Measurements from ENCODE around the gene PLS1. TPM values are rescaled to one million over a fixed set of nuclear protein-coding genes. Genes with fewer than 3 reads are reported as not detected.

Gene PLS1
- total RNA-seq, 1 donor from 2014 or later, result 22.5 TPM

DNA sequence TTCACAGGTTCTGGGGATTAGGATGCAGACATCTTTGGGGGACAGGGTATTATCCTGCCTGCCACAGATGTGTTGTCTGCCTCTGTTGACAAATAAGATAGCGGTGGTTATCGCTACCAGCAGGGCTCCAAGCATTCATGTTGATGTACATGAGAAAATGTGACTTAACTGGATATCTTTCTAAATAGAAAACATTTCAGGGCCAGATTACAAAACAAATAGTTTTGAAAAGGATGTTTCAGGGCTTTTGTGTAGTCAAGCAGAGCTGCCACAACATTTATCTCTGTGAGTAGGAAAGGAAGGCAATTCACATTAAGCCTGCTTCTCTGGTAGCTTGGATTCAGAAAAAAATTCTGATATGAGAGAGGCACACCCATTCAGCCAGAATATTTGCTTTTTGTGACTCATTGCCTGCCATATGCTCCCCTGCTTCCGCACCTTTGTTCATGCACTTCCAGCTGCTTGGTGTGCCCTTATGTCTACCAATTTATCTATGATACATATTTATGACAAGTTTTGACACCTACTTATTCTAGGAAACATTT lies 22.8 kb downstream of the PLS1 start:
- no peak overlapping the region for H3K27ac Mint-ChIP-seq
- no peak overlapping the region for H3K4me3 ChIP-seq
- no peak for DNase-seq (ENCODE audit: low spot score)
- H3K9me3 ChIP-seq (ENCODE audit: low read depth), result no peaks in the 10 kb centered on the region
- no peak overlapping the region for H3K4me3 Mint-ChIP-seq
- no peak overlapping the region for H3K4me2 ChIP-seq
- H3K4me1 Mint-ChIP-seq, result no peaks in the 10 kb centered on the region
- no peak overlapping the region for H3K27ac ChIP-seq
- no peak overlapping the region for H2AFZ ChIP-seq (replicated peaks)
- no peaks in the 10 kb centered on the region for H3K79me2 ChIP-seq (ENCODE audit: low read depth)
- no peaks in the 10 kb centered on the region for H3F3A ChIP-seq (ENCODE audit: low read depth)
- no peaks in the 10 kb centered on the region for H3K36me3 ChIP-seq
- H4K20me1 ChIP-seq (ENCODE audit: low read depth), result no peaks in the 10 kb centered on the region
- peaks cover 3% of the 10 kb centered on the region for H3K4me1 ChIP-seq
- H3K27me3 ChIP-seq, result no peaks in the 10 kb centered on the region
- no peaks in the 10 kb centered on the region for H3K9me3 Mint-ChIP-seq
- H3K36me3 Mint-ChIP-seq, result no peaks in the 10 kb centered on the region
- TF ChIP-seq EZH2phosphoT487 (IDR thresholded peaks at IDR 0.05) (no peak), EZH2 (IDR thresholded peaks at IDR 0.05) (no peak)
- TF ChIP-seq, protein P1, sequence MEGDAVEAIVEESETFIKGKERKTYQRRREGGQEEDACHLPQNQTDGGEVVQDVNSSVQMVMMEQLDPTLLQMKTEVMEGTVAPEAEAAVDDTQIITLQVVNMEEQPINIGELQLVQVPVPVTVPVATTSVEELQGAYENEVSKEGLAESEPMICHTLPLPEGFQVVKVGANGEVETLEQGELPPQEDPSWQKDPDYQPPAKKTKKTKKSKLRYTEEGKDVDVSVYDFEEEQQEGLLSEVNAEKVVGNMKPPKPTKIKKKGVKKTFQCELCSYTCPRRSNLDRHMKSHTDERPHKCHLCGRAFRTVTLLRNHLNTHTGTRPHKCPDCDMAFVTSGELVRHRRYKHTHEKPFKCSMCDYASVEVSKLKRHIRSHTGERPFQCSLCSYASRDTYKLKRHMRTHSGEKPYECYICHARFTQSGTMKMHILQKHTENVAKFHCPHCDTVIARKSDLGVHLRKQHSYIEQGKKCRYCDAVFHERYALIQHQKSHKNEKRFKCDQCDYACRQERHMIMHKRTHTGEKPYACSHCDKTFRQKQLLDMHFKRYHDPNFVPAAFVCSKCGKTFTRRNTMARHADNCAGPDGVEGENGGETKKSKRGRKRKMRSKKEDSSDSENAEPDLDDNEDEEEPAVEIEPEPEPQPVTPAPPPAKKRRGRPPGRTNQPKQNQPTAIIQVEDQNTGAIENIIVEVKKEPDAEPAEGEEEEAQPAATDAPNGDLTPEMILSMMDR (IDR thresholded peaks at IDR 0.05), result no peak
- no peak overlapping the region for H3K9ac ChIP-seq
- H3K27me3 Mint-ChIP-seq (ENCODE audit: insufficient read depth, low read depth), result no peaks in the 10 kb centered on the region

DNA sequence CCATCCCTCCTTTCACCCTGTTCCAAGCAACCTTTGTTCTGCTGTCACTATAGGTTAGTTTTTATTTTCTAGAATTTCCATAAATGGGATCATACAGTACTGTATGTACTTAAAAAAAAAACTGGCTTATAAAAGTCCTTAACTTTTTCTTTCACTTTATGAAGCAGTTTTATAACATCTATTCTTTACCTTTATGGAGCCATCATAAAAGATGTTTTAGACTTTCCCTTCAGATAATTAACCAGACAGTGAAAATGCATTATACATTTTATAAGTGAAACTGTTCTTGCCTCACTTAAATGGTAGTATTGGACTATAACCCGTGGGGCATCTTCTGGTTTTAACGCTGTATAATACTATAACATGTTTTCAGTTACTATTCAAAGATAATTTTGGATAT lies 26.2 kb downstream of the PLS1 start:
- H4K20me1 ChIP-seq (ENCODE audit: low read depth), result no peaks in the 10 kb centered on the region
- TF ChIP-seq EZH2 (IDR thresholded peaks at IDR 0.05), result no peak
- TF ChIP-seq EZH2phosphoT487 (IDR thresholded peaks at IDR 0.05), result no peak
- TF ChIP-seq, protein P1 (IDR thresholded peaks at IDR 0.05), result no peak
- no peaks in the 10 kb centered on the region for H3K36me3 ChIP-seq
- no peak overlapping the region for H3K4me3 ChIP-seq
- H3K9me3 Mint-ChIP-seq, result no peaks in the 10 kb centered on the region
- H3K27me3 ChIP-seq, result no peaks in the 10 kb centered on the region
- H3K36me3 Mint-ChIP-seq, result no peaks in the 10 kb centered on the region
- H3K4me3 Mint-ChIP-seq, result no peak overlapping the region
- peaks cover 13% of the 10 kb centered on the region for H3K4me1 ChIP-seq
- no peak overlapping the region for H3K9ac ChIP-seq
- no peak overlapping the region for H3K27ac Mint-ChIP-seq
- DNase-seq (ENCODE audit: low spot score), result no peak
- H3K79me2 ChIP-seq (ENCODE audit: low read depth), result no peaks in the 10 kb centered on the region
- H2AFZ ChIP-seq (replicated peaks), result no peak overlapping the region
- H3K4me1 Mint-ChIP-seq, result no peaks in the 10 kb centered on the region
- H3K27me3 Mint-ChIP-seq (ENCODE audit: insufficient read depth, low read depth), result peaks cover 3% of the 10 kb centered on the region
- H3F3A ChIP-seq (ENCODE audit: low read depth), result no peaks in the 10 kb centered on the region
- no peak overlapping the region for H3K27ac ChIP-seq
- no peak overlapping the region for H3K4me2 ChIP-seq
- H3K9me3 ChIP-seq (ENCODE audit: low read depth), result no peaks in the 10 kb centered on the region

DNA sequence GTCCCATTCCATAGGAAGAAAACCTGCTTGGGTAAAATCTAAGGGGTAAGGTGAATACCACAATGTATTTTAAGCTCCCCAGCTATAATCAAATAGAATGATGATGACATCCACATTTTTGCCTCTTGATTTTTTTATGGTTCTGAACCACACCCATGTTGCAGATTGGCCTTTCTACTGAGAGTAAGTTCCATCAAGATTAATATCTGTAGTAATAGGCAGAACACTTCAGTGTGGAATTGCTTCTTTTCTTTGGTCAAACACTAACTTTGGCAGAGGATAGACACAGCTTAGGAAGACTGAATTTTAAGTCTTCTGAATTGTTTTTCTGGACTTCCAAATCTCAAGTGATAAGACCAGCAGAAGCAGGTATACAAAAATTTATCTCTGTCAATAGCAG lies 27.0 kb downstream of the PLS1 start:
- Histone ChIP-seq H3K27me3 (no peaks in the 10 kb centered on the region), H3K4me3 (no peak overlapping the region), H3K79me2 (ENCODE audit: low read depth) (no peaks in the 10 kb centered on the region), H2AFZ (replicated peaks) (no peak overlapping the region), H3K27ac (no peak overlapping the region), H3K36me3 (no peaks in the 10 kb centered on the region), H3K9ac (no peak overlapping the region), H3F3A (ENCODE audit: low read depth) (no peaks in the 10 kb centered on the region), H3K4me2 (no peak overlapping the region), H3K4me1 (peaks cover 13% of the 10 kb centered on the region), H3K9me3 (ENCODE audit: low read depth) (no peaks in the 10 kb centered on the region), H4K20me1 (ENCODE audit: low read depth) (no peaks in the 10 kb centered on the region)
- Mint-ChIP-seq H3K4me1 (no peaks in the 10 kb centered on the region), H3K27ac (no peak overlapping the region), H3K9me3 (no peaks in the 10 kb centered on the region), H3K27me3 (ENCODE audit: insufficient read depth, low read depth) (peaks cover 3% of the 10 kb centered on the region), H3K4me3 (no peak overlapping the region), H3K36me3 (no peaks in the 10 kb centered on the region)
- TF ChIP-seq, protein P1 (IDR thresholded peaks at IDR 0.05), result no peak
- no peak for TF ChIP-seq EZH2 (IDR thresholded peaks at IDR 0.05)
- TF ChIP-seq EZH2phosphoT487 (IDR thresholded peaks at IDR 0.05), result no peak
- DNase-seq (ENCODE audit: low spot score), result no peak

Data from neural progenitor cell (in vitro differentiated cells).